SK-N-MC (cell line): ENCODE results near the gene BPI.

Experiments used
- EZH2 ChIP-seq: fragments of 200-600 bp; sonication (generic); IDR thresholded peaks from one replicate; pipeline ENCODE4 v1.6.1; 2017; ENCODE audit warnings: antibody characterized with exemption
- POLR2AphosphoS5 ChIP-seq: IDR thresholded peaks from 2 replicates; pipeline ENCODE4 v1.6.1; 2012; ENCODE audit warnings: mild to moderate bottlenecking, low read depth, low read length, borderline replicate concordance

- TF ChIP-seq POLR2AphosphoS5, result no peak
- no peak for TF ChIP-seq EZH2
Measured at GRCh38 chr20:38386851-38387250, 82.9 kb downstream of the BPI start.
